Ishikawa (cell line): ENCODE data around the gene SLC49A4.
A peak's percentile ranks its signal among the peaks of the same experiment; 100 is the strongest.

Experiments
- CEBPB ChIP-seq: IDR thresholded peaks from 2 replicates; pipeline ENCODE4 v1.6.1; 2012
- CREB1 ChIP-seq: IDR thresholded peaks from 2 replicates; pipeline ENCODE4 v1.6.1; 2012; ENCODE audit warnings: low read depth
- EGR1 ChIP-seq: IDR thresholded peaks from 2 replicates; pipeline ENCODE4 v1.6.1; 2012
- EP300 ChIP-seq: IDR thresholded peaks from 2 replicates; pipeline ENCODE4 v1.6.1; 2012; ENCODE audit warnings: borderline replicate concordance
- FOXM1 ChIP-seq: IDR thresholded peaks from 2 replicates; pipeline ENCODE4 v1.6.1; 2012; ENCODE audit warnings: low read depth, borderline replicate concordance
- NFIC ChIP-seq: IDR thresholded peaks from 2 replicates; pipeline ENCODE4 v1.6.1; 2012
- RAD21 ChIP-seq: IDR thresholded peaks from 2 replicates; pipeline ENCODE4 v1.6.1; 2012; ENCODE audit warnings: low read depth
- TAF1 ChIP-seq: IDR thresholded peaks from 2 replicates; pipeline ENCODE4 v1.6.1; 2012; ENCODE audit warnings: low read depth, mild to moderate bottlenecking
- TCF12 ChIP-seq: IDR thresholded peaks from 2 replicates; pipeline ENCODE4 v1.6.1; 2012; ENCODE audit warnings: low read depth
- TEAD4 ChIP-seq: IDR thresholded peaks from 2 replicates; pipeline ENCODE4 v1.6.1; 2012
- YY1 ChIP-seq: IDR thresholded peaks from 2 replicates; pipeline ENCODE4 v1.6.1; 2012; ENCODE audit warnings: low read depth
- ZBTB7A ChIP-seq: IDR thresholded peaks from 2 replicates; pipeline ENCODE4 v1.6.1; 2012; ENCODE audit warnings: low read depth
- TF ChIP-seq, protein P1 (sequence below): IDR thresholded peaks from 2 replicates; pipeline ENCODE4 v1.6.1; 2012
- TF ChIP-seq, protein P2 (sequence below): IDR thresholded peaks from 2 replicates; pipeline ENCODE4 v1.6.1; 2012
- TF ChIP-seq, protein P3 (sequence below): IDR thresholded peaks from 2 replicates; pipeline ENCODE4 v1.6.1; 2012; ENCODE audit warnings: low read depth, mild to moderate bottlenecking

Gene SLC49A4

DNA sequence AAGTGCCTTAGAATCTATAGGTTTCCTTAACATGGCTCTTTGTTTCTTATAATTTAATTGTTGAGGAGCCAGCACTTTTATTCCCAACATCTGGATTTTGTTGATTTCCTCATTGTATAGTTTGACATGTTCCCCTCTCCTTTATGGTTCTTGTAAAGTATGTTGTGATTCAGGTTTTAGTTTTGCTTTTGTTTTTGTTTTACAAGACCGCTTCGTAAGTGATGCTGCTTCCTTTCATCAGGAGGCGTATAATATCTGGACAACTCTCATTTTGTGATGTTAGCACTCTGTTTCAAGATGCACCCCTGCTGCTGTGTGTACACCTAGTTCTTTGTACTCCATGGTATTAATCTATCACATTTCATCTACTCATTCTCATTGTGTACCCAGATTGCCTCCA is 48.7 kb downstream of the SLC49A4 start:
- TF ChIP-seq TCF12 (no peak), TAF1 (no peak), ZBTB7A (no peak), NFIC (no peak), TEAD4 (no peak), FOXM1 (no peak), EGR1 (no peak), CREB1 (no peak), YY1 (no peak), EP300 (no peak), RAD21 (no peak), CEBPB (no peak)
- TF ChIP-seq, protein P1, sequence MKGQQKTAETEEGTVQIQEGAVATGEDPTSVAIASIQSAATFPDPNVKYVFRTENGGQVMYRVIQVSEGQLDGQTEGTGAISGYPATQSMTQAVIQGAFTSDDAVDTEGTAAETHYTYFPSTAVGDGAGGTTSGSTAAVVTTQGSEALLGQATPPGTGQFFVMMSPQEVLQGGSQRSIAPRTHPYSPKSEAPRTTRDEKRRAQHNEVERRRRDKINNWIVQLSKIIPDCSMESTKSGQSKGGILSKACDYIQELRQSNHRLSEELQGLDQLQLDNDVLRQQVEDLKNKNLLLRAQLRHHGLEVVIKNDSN: no peak
- TF ChIP-seq, protein P2, sequence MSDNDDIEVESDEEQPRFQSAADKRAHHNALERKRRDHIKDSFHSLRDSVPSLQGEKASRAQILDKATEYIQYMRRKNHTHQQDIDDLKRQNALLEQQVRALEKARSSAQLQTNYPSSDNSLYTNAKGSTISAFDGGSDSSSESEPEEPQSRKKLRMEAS: no peak
- TF ChIP-seq, protein P3, sequence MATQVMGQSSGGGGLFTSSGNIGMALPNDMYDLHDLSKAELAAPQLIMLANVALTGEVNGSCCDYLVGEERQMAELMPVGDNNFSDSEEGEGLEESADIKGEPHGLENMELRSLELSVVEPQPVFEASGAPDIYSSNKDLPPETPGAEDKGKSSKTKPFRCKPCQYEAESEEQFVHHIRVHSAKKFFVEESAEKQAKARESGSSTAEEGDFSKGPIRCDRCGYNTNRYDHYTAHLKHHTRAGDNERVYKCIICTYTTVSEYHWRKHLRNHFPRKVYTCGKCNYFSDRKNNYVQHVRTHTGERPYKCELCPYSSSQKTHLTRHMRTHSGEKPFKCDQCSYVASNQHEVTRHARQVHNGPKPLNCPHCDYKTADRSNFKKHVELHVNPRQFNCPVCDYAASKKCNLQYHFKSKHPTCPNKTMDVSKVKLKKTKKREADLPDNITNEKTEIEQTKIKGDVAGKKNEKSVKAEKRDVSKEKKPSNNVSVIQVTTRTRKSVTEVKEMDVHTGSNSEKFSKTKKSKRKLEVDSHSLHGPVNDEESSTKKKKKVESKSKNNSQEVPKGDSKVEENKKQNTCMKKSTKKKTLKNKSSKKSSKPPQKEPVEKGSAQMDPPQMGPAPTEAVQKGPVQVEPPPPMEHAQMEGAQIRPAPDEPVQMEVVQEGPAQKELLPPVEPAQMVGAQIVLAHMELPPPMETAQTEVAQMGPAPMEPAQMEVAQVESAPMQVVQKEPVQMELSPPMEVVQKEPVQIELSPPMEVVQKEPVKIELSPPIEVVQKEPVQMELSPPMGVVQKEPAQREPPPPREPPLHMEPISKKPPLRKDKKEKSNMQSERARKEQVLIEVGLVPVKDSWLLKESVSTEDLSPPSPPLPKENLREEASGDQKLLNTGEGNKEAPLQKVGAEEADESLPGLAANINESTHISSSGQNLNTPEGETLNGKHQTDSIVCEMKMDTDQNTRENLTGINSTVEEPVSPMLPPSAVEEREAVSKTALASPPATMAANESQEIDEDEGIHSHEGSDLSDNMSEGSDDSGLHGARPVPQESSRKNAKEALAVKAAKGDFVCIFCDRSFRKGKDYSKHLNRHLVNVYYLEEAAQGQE: no peak

DNA sequence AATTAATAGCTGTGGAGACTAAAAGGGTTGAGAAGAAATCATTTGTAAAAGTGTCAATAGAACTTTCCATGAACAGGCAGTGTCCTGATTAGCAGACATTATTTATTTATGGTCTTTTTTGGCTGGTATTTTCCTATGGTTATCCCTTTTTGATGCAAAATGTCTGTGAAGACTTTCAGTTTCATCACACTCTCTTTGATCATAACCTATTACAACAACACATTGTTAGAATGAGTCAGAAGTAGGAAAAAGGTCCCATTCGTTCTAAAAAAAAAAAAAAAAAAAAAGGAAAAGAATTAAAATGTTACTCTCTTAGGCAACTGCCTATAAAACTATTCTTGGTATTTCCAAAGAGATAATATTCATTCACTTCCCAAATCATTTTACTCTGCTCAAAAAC is 62.1 kb downstream of the SLC49A4 start:
- TF ChIP-seq EGR1 (no peak), TEAD4 (no peak), TCF12 (no peak), RAD21 (no peak), CEBPB (no peak), EP300 (no peak), TAF1 (no peak), YY1 (no peak), NFIC (no peak), FOXM1 (no peak), CREB1 (no peak), ZBTB7A (no peak)
- TF ChIP-seq, protein P3: no peak
- TF ChIP-seq, protein P1: no peak
- TF ChIP-seq, protein P2: no peak

DNA sequence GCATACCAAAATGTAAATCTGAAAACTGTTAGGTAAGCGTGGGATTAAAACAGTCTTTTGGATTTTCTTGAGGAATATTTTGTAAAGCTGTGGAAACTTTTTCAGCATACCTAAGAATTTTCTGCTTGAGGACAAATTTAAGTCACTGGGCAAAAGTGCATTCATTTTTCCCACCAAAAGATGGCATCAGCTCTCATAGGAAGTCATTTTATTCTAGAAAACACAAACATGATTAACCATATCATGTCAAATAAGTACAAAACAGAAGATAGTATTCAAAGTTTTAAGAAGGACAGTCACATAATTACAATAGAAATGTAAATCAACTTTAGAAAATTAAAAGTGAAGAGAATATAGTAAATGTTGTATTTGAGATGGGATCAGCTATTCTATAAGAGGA is 63.5 kb downstream of the SLC49A4 start:
- TF ChIP-seq RAD21: peak; percentile 40
- no peak for TF ChIP-seq EP300

DNA sequence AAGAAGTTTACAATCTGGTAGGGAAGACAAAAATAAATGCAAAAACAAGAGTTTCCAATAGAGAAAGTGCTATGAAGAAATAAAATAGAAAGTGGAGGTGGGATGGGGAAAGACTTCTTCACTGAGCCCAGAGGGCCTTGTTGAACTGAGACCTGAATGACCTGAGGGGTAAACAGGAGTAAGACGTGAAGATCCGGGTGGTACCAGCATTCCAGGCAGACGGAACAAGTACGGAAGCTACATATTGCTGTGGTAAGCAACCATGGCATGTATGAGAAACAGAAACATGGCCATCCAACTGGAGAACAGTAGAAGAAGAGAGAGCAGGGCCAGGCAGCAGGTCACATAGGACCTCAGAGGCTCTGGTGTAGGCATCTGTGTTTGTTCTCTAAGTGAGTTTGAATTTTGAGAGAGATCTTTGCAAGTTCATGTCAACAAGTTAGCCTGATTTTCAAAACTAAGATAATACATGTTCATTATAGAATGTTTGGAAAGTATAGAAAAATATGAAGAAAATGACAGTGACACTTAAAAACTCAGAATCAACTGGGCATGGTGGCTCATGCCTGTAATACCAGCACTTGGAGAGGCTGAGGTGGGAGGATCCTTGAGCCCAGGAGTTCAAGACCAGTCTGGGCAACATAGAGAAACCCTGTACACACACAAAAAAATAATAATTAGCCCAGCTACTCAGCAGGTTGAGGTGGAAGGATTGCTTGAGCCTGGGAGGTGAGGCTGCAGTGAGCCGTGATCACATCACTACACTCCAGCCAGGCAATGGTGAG is 64.3 kb downstream of the SLC49A4 start:
- TF ChIP-seq TEAD4 (no peak), EGR1 (no peak), CEBPB (no peak), NFIC (no peak), TCF12 (no peak), EP300 (no peak), ZBTB7A (no peak), FOXM1 (no peak), YY1 (no peak), RAD21 (no peak), CREB1 (no peak), TAF1 (no peak)
- TF ChIP-seq, protein P2: no peak
- TF ChIP-seq, protein P3: no peak
- TF ChIP-seq, protein P1: no peak
